ENCODE measurements around the gene SLC19A1.

The SLC19A1 gene

GRCh38 chr21:45461806-45462341, 80.4 kb downstream of the SLC19A1 start:
- no peak for DNase-seq

DNA sequence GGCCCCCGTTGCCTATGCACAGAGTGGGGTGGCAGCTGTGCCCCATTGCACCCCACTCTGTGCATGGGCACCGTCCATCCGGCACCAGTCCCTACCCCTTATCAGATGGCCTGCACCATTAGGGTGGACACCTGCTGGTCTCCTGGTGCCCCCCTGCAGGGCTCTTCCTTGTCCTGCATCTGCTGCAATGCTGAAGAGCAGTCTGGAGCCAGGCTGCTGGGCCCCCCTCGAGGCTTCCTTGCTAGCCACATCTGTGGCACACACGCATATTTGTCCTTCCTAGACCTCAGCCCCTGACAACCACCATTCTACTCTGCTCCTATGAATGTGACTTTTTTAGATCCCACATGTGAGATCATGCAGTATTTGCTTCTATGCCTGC, 80.9 kb downstream of the SLC19A1 start:
- DNase-seq, result no peak

DNA sequence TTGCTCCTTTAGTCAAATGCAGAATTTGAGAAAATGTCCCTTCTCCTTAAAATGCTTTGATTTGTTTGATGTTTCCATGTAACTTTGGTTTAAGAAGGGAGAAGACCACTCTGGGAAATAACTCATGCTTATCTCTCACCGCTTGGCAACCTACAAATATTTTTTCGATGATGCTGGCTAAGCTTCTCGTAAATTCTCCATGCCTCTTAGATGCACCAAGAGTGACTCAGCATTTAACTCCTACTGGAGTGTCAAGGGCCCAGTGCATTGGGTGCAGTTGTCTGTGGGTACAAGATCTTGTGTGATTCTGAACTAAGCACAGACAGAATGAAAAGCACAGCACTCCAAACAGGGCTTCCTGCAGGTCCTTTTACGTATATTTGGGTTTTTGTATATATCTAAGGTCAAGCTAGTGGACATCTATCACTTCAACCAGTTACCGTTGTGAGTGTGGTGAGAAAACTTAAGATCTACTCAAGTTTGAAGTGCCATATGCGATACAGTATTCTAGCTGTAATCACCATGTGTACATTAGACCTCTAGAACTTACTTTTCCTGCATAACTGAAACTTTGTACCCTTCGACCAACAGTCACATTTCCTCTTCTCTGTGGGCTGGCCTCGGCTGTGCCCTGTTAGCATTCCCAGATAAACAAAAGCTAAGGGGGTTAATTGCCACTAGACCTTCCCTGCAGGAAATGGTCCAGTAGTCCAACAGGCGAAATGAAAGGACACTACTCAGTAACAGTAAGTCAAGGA, 81.5 kb downstream of the SLC19A1 start:
- DNase-seq, result no peak

DNA sequence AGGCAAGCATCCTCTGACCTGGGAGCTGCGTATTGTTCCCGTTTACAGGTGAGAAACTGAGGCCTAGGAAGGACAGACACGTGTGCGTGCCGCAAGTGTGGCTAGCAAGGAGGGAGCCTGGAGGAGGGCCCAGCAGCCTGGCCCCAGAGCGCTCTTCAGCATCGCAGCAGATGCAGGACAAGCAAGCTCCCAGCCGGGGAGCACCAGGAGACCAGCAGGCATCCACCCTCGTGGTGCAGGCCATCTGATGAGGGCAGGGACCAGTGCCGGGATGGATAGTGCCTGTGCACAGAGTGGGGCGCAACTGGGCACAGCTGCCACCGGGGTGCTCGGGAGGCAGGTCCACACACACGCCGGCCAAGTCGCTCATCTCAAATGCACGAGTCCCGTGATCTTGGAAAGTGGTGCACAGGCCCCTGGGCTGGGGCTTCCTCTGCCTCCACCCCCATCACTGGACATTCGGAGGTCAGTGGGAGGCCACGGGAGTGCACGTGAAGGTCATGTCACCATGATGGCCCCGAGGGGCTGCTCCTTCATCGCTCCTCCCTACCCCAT, 82.2 kb downstream of the SLC19A1 start:
- no peak for DNase-seq

- DNase-seq, result no peak
Observed at GRCh38 chr21:45459171-45460010, 82.8 kb downstream of the SLC19A1 start.

DNA sequence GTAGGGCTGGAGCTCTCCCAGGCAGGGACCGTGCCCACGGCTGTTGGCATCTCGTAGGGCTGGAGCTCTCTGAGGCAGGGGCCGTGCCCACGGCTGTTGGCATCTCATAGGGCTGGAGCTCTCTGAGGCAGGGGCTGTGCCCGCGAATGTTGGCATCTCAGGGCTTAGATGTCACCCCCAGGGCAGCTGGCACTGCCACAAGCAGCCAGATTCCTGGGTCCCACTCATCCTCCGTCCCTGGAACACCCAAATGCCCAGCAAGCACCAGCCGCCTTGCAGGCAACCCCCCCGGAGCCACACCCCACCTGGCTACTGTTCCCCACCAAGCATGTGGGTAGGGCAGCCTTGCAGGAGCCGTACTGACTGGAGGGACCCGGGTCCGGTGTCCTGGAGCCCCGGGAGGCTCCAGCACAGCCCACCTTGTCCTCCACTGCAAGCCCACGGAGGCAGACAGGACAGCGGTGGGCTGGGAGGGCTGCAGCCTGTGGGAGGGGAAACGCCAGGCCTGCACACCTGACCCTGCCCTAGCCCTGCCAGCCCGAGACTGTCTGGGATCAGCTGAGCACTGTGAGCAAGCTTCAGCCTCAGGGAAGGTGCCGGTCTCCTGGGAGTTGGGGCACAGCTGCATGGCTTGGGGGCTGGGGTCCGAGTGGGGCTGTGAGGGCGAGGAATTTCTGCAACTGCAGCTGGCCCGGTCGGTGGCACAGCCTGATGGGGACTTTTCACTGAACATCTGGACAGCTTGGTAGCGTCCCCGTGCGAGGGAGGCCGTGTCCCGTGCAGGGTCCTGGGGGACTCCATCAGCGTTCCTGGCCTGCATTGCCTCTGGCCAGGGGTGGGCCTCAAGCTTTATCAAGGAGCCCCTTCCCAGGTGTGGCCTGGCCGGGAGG, 83.7 kb downstream of the SLC19A1 start:
- no peak for DNase-seq

DNA sequence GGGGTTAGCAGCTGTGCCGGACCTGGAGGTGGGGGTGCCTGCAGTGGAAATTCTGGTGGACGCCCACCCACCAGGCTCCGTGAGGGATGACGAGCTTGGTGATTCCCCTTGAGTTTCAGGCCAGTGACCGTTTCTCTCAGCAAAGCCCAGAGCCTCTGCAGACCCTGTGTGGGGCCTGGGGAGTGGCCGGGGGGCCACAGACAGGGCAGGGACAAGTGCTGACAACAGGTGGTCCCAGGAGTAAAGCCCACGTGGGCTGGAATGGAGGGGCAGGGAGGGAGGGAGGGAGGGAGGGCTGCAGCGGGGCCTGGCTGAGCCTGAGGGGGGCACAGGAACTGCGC, 84.4 kb downstream of the SLC19A1 start:
- DNase-seq, result no peak

GRCh38 chr21:45457161-45457831, 84.9 kb downstream of the SLC19A1 start:
- DNase-seq, result no peak

DNA sequence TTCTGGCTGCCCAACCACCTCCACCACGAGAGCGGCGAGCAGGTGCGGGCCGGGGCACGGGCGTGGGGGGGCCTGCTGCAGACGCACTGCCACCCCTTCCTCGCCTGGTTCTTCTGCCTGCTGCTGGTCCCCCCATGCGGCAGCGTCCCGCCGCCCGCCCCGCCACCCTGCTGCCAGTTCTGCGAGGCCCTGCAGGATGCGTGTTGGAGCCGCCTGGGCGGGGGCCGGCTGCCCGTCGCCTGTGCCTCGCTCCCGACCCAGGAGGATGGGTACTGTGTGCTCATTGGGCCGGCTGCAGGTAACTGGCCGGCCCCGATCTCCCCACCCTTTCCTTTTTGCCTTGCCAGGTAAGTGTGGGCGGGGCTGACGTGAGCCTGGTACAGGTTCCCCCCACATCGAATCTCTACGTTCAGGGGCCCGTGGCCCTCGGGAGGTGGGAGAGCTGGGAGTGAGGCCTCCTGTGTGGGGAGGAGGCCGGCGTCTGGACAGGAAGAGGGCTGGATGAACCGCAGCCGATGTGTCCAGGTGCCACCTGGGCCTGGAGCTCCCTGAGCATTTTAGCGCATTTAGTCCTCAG, 85.6 kb downstream of the SLC19A1 start:
- no peak for DNase-seq

GRCh38 chr21:45455674-45456583, 86.3 kb downstream of the SLC19A1 start:
- DNase-seq, result no peak

GRCh38 chr21:45454926-45455673, 87.1 kb downstream of the SLC19A1 start:
- no peak for DNase-seq

DNA sequence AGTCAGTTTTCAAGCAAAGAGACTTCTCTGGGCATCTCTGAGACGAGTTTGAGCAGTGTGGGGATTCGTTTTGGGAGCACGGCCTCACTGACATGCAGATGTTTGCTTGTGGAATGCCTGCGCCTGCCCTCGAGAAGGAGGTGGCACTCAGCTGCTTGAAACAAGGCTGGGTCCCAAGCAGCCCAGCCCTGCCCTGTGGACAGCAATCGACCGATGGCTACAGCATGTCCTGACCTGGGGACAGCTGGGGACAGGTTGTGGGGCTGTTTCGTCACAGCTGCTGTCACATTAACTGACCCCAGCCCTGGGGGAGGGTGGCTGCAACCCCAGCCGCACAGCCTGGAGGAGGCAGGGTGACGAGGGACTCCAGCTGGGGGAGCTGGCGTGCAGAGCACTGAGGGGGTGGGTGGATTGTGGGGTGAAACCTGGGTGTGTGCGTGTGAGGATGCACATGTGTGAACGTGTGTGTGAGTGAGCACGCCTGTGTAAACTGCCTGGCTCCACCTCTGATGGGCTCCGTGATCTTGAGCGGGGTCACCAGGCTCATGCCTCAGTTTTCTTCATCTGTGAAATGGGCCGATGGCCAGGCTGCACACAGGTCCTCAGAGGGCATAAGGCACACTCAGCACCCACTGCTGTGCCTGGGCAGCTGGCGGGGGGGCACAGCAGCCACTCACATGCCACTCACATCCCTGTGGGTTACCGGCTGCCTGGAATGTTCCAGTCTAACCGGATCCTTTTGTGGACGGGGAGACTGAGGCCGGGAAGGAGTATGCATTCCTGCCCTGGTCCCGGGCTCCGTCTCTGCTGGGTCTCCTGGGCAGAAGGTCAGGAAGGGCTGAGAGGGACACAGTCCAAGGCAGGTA, 87.9 kb downstream of the SLC19A1 start:
- DNase-seq, result no peak

DNA sequence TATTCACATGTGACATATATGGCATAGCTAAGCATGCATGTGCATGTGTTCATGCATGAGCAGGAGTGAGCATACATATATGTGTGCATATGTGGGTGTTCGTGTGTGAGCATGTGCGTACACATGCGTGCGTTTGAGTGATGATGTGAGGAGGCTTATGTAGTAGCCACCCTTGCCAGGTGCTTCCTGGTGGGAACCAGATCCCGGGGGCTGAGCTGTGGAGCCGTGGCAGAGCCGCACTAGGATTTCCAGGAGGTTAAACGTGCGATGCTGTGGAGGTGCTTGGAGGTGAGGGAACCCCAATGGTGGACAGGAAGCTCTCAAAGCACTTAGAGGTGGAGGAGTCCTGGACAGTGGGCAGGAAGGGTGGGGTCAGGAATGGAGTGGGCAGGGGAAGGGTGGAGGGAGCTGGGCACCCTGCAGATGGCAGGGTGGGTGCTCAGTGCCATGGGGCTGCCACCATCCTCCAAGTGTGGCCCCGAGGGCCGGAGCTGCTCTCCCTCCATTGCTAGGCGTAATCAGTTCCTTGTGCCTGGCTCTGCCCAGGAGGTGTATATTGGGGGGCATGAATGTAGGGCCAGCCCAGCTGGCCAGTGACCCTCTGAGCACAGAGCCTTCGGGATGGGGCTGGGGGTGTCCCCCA, 88.8 kb downstream of the SLC19A1 start:
- no peak for DNase-seq

- no peak for DNase-seq
Observed at GRCh38 chr21:45452696-45453307, 89.4 kb downstream of the SLC19A1 start.

DNA sequence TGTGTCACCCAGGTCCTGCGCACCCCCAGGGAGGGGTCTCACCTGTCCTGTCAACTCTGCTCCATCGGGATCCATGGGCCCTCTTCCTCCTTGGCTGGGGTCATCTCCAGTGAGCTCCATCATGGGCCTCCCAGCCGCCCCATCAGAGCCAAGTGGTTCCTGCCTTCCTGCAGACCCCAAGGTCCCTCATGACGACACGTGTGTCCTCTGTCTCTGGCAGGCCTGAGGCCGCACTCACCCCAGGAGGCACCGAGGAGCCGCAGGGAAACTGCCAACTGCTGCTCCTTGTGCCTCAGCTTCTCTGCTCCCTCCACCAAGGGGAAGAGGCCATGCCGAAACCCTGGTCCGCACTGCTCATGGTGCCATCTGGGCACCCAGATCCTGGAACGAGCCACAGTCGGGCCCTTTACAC, 90.5 kb downstream of the SLC19A1 start:
- DNase-seq, result no peak

GRCh38 chr21:45451091-45451740, 91.0 kb downstream of the SLC19A1 start:
- no peak for DNase-seq

GRCh38 chr21:45450423-45451090, 91.7 kb downstream of the SLC19A1 start:
- no peak for DNase-seq

All from suppressor macrophage treated with lipopolysaccharide for 4 hours (primary cell).